DND-41 (cell line): Measurements from ENCODE around the gene APLF.

ENCODE experiments used
- EZH2 ChIP-seq: IDR thresholded peaks from 3 replicates; pipeline ENCODE4 v1.6.1; 2012; ENCODE audit warnings: borderline replicate concordance, low read depth, mild to moderate bottlenecking, moderate library complexity, low read length, inconsistent platforms; ENCODE audit not compliant: severe bottlenecking
- TF ChIP-seq, protein P1 (sequence below): IDR thresholded peaks from 2 replicates; pipeline ENCODE4 v1.5.1; 2012; ENCODE audit warnings: borderline replicate concordance, low read length, moderate library complexity, mild to moderate bottlenecking; ENCODE audit not compliant: poor library complexity, severe bottlenecking; ENCODE audit errors: extremely low read depth

DNA sequence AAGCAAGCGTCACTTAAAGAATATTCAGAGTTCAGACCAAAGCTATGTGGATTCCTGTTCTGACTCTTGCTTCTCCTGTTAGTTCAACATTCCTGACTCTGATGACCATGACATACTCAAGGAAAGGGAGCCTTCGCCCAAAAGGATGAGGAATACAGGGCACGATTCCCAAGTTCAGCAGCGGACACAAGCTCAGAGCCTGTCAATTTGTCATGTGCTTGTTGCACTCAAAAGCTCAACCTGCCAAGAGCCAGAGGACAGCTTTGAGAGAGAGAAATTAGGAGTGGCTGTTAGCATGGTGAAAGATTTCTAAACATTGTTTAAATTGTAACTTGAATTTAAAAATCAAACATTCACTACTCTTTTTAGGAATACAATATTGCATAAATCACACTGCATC lies 33.3 kb downstream of the APLF start:
- TF ChIP-seq, protein P1, sequence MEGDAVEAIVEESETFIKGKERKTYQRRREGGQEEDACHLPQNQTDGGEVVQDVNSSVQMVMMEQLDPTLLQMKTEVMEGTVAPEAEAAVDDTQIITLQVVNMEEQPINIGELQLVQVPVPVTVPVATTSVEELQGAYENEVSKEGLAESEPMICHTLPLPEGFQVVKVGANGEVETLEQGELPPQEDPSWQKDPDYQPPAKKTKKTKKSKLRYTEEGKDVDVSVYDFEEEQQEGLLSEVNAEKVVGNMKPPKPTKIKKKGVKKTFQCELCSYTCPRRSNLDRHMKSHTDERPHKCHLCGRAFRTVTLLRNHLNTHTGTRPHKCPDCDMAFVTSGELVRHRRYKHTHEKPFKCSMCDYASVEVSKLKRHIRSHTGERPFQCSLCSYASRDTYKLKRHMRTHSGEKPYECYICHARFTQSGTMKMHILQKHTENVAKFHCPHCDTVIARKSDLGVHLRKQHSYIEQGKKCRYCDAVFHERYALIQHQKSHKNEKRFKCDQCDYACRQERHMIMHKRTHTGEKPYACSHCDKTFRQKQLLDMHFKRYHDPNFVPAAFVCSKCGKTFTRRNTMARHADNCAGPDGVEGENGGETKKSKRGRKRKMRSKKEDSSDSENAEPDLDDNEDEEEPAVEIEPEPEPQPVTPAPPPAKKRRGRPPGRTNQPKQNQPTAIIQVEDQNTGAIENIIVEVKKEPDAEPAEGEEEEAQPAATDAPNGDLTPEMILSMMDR: no peak
- TF ChIP-seq EZH2: no peak
